SU-DHL-6 (cell line): ENCODE measurements around the gene PAF1.

ENCODE experiments used
- H2AFZ ChIP-seq: fragments of 200-600 bp; sonication (generic); 2 replicates; pipeline ENCODE4 v1.6.1; 2014; ENCODE audit warnings: low read depth, mild to moderate bottlenecking, moderate library complexity, mixed read lengths, antibody characterized with exemption, low read length; ENCODE audit not compliant: severe bottlenecking
- H3F3A ChIP-seq: fragments of 200-600 bp; shearing (Covaris generic); 2 replicates; pipeline ENCODE4 v1.6.0; 2016; ENCODE audit warnings: antibody characterized with exemption, mild to moderate bottlenecking; ENCODE audit not compliant: insufficient read depth
- H3K27ac ChIP-seq: fragments of 200-600 bp; sonication (generic); 2 replicates; pipeline ENCODE4 v1.5.1; 2016; ENCODE audit warnings: low read depth, mild to moderate bottlenecking, low read length, moderate library complexity, mixed read lengths
- H3K27me3 ChIP-seq: fragments of 200-600 bp; sonication (generic), shearing (Covaris generic); 2 replicates; pipeline ENCODE4 v1.6.0; 2014; ENCODE audit warnings: mild to moderate bottlenecking, low read length
- H3K36me3 ChIP-seq: fragments of 200-600 bp; sonication (generic); 2 replicates; pipeline ENCODE4 v1.6.1; 2014; ENCODE audit warnings: mild to moderate bottlenecking, low read length, mixed read lengths
- H3K4me2 ChIP-seq: fragments of 300-600, 200-600 bp; shearing (Covaris generic), sonication (generic); 2 replicates; pipeline ENCODE4 v1.6.0; 2014; ENCODE audit warnings: low read length, low read depth, mild to moderate bottlenecking; ENCODE audit not compliant: poor library complexity, severe bottlenecking
- H3K4me3 ChIP-seq: fragments of 200-600 bp; sonication (generic); 2 replicates; pipeline ENCODE4 v1.5.1; 2014; ENCODE audit warnings: antibody characterized with exemption, low read length, mild to moderate bottlenecking, mixed read lengths; ENCODE audit not compliant: insufficient read depth, poor library complexity, severe bottlenecking
- H3K79me2 ChIP-seq: fragments of 200-600 bp; sonication (generic); 2 replicates; pipeline ENCODE4 v1.6.1; 2014; ENCODE audit warnings: mild to moderate bottlenecking, low read length, moderate library complexity; ENCODE audit not compliant: insufficient read depth
- H3K9ac ChIP-seq: fragments of 200-600 bp; sonication (generic); 2 replicates; pipeline ENCODE4 v1.7.0; 2014; ENCODE audit warnings: mild to moderate bottlenecking, low read length
- H3K9me2 ChIP-seq: fragments of 200-600 bp; sonication (generic); replicated peaks from 2 replicates; pipeline ENCODE4 v1.6.1; 2014; ENCODE audit warnings: low read length; ENCODE audit not compliant: insufficient read depth
- H3K9me3 ChIP-seq: fragments of 200-600 bp; sonication (generic); 2 replicates; pipeline ENCODE4 v1.6.1; 2014; ENCODE audit warnings: low read length, mixed read lengths; ENCODE audit not compliant: insufficient read depth
- H4K20me1 ChIP-seq: fragments of 200-600 bp; sonication (generic); 2 replicates; pipeline ENCODE4 v1.6.1; 2014; ENCODE audit warnings: low read depth, mild to moderate bottlenecking, antibody characterized with exemption, low read length, moderate library complexity, mixed read lengths
- EZH2phosphoT487 ChIP-seq: fragments of 200-600 bp; sonication (generic), shearing (Covaris generic); conservative IDR thresholded peaks from 2 replicates; pipeline ENCODE4 v1.6.1; 2018; ENCODE audit warnings: mild to moderate bottlenecking, antibody characterized with exemption, low read length, moderate library complexity, mixed read lengths
- TF ChIP-seq, protein P1 (sequence below): fragments of 200-600 bp; sonication (generic); IDR thresholded peaks from one replicate; pipeline ENCODE4 v1.5.1; 2017; ENCODE audit warnings: antibody characterized with exemption, mild to moderate bottlenecking, low read length, moderate library complexity; ENCODE audit not compliant: insufficient read depth, poor library complexity, severe bottlenecking

The PAF1 gene

DNA sequence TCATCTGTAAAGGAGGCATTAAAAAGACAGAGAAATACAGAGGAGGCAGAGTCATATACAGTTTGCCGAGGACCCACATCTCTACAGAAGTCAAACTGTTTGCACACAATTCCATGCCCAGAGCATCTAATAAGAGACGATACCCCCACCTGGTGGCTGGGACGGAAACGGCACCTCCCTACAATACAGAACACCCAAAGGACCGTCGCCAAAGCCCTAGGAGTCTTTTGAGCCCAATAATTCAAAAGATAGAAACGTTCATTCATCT lies 20.9 kb upstream of the PAF1 start:
- Histone ChIP-seq H3K4me2 (peak overlapping the region; percentile 97), H3F3A (peaks cover 45% of the 10 kb centered on the region), H3K27ac (peak overlapping the region; percentile 98), H3K4me3 (peak overlapping the region; percentile 41), H3K9ac (peak overlapping the region; percentile 94), H3K36me3 (no peaks in the 10 kb centered on the region), H3K79me2 (peaks cover 29% of the 10 kb centered on the region), H4K20me1 (no peaks in the 10 kb centered on the region), H2AFZ (no peak overlapping the region), H3K9me3 (no peaks in the 10 kb centered on the region), H3K9me2 (no peaks in the 10 kb centered on the region), H3K27me3 (no peaks in the 10 kb centered on the region)
- no peak for TF ChIP-seq EZH2phosphoT487
- TF ChIP-seq, protein P1, sequence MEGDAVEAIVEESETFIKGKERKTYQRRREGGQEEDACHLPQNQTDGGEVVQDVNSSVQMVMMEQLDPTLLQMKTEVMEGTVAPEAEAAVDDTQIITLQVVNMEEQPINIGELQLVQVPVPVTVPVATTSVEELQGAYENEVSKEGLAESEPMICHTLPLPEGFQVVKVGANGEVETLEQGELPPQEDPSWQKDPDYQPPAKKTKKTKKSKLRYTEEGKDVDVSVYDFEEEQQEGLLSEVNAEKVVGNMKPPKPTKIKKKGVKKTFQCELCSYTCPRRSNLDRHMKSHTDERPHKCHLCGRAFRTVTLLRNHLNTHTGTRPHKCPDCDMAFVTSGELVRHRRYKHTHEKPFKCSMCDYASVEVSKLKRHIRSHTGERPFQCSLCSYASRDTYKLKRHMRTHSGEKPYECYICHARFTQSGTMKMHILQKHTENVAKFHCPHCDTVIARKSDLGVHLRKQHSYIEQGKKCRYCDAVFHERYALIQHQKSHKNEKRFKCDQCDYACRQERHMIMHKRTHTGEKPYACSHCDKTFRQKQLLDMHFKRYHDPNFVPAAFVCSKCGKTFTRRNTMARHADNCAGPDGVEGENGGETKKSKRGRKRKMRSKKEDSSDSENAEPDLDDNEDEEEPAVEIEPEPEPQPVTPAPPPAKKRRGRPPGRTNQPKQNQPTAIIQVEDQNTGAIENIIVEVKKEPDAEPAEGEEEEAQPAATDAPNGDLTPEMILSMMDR = peak; percentile 78

DNA sequence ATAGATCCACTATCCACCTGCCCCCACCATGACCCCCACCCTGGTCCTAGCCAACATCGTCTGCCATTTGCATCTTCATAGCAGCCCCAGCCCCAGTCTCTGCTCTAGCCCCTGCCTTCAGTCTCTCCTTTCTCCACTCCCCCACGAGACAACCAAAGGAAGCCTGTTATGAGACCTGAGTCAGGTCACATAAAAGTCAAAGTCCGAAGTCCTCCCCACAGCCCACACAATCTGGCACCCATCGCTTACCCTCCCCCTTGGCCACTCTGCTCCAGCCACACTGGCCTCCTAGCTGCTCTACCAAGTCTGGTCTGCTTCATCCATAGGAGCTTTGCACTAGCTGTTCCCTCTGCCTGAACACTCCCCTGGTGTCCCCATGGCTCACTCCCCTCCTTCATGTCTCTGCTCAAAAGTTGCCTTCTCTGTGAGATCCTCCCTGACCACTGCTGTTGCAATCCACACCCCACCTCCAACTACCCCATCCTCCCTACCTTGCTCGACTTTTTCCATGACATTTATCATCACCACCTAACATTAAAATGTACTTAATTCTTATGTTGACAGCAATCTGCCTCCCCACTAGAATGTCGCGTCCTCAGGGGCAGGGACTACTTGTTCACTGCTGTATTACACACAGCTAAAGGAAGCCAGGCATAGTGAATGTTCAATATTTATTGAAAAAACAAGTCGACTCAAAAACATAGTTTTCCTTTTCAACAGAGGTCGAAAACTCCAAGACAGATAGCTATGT lies 20.4 kb upstream of the PAF1 start:
- Histone ChIP-seq H3K9me2 (no peaks in the 10 kb centered on the region), H3F3A (peaks cover 46% of the 10 kb centered on the region), H2AFZ (no peak overlapping the region), H4K20me1 (no peaks in the 10 kb centered on the region), H3K27ac (peak overlapping the region; percentile 98), H3K4me2 (peak overlapping the region; percentile 97), H3K79me2 (peaks cover 29% of the 10 kb centered on the region), H3K9me3 (no peaks in the 10 kb centered on the region), H3K36me3 (no peaks in the 10 kb centered on the region), H3K27me3 (no peaks in the 10 kb centered on the region), H3K4me3 (peak overlapping the region; percentile 41), H3K9ac (peak overlapping the region; percentile 94)
- TF ChIP-seq, protein P1 = no peak
- TF ChIP-seq EZH2phosphoT487 = no peak

DNA sequence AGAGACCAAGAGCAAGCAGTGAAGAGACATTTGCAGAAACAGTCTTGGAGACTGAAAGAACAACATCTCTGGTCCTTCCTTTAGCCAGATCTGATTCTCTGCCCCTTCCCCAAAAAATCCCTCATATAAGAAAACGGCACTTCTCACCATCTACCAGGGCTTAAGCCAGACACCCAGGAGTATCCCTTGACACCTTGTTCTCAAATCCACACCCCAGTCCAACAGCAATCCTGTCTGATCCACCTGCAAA lies 19.9 kb upstream of the PAF1 start:
- Histone ChIP-seq H3K9me3 (no peaks in the 10 kb centered on the region), H2AFZ (no peak overlapping the region), H3K27ac (peak overlapping the region; percentile 98), H3K9ac (peak overlapping the region; percentile 94), H3K9me2 (no peaks in the 10 kb centered on the region), H4K20me1 (no peaks in the 10 kb centered on the region), H3K36me3 (no peaks in the 10 kb centered on the region), H3K27me3 (no peaks in the 10 kb centered on the region), H3K4me3 (no peak overlapping the region), H3F3A (peaks cover 51% of the 10 kb centered on the region), H3K4me2 (peak overlapping the region; percentile 97), H3K79me2 (peaks cover 29% of the 10 kb centered on the region)
- TF ChIP-seq, protein P1 = no peak
- TF ChIP-seq EZH2phosphoT487 = no peak
